ENCODE data around the gene SLC39A12. TPM values are rescaled to one million over a fixed set of nuclear protein-coding genes. Genes with fewer than 3 reads are reported as not detected.

Gene SLC39A12
- polyA plus RNA-seq, 1 donor (not counting 4 experiments of a cell fraction or from before 2014, with no cell fraction given): 0.07 TPM

GRCh38 chr10:17914169-17915045 is 37.3 kb upstream of the SLC39A12 start:
- FAIRE-seq (no peak), DNase-seq (ENCODE audit: low read depth, low spot score) (no peak)
- TF ChIP-seq EZH2 (IDR thresholded peaks at IDR 0.05; ENCODE audit: low read length): no peak
- no peak overlapping the region for H3K4me3 ChIP-seq (ENCODE audit: control insufficient read depth in 2 of 3, extremely low read depth in 1 of 3, insufficient read depth in 2 of 3, low read depth in 1 of 3, low read length in 3 of 3)
- no peaks in the 10 kb centered on the region for H3K9me3 ChIP-seq (ENCODE audit: control insufficient read depth, low read depth, low read length)
- dilution Hi-C loops (cut with MboI; ENCODE audit: extremely low pct_ligation_motif_present, low sequenced_read_pairs): no loop called here
- no peak overlapping the region for H3K9ac ChIP-seq (ENCODE audit: control insufficient read depth, extremely low read depth, insufficient read depth, low read length)
- H3K27ac ChIP-seq (ENCODE audit: control insufficient read depth, insufficient read depth, low read length): no peak overlapping the region
- H3K79me2 ChIP-seq (ENCODE audit: control insufficient read depth, insufficient read depth, low read length): no peaks in the 10 kb centered on the region
- H3K4me2 ChIP-seq (ENCODE audit: control insufficient read depth, extremely low read depth, insufficient read depth, low read depth, low read length): no peak overlapping the region
- no peaks in the 10 kb centered on the region for H3K27me3 ChIP-seq (ENCODE audit: control insufficient read depth, extremely low read depth, insufficient read depth, low read length)
- H3K4me1 ChIP-seq (ENCODE audit: control insufficient read depth, extremely low read depth, insufficient read depth, low read length): no peaks in the 10 kb centered on the region
- no peaks in the 10 kb centered on the region for H3K9me1 ChIP-seq (ENCODE audit: control insufficient read depth, extremely low read depth, insufficient read depth, low read length)
- no peaks in the 10 kb centered on the region for H3K36me3 ChIP-seq (ENCODE audit: control insufficient read depth in 2 of 2, extremely low read depth in 1 of 2, insufficient read depth in 2 of 2, low read length in 2 of 2)
- no peak overlapping the region for H2AFZ ChIP-seq (ENCODE audit: control insufficient read depth, low read length)
- H4K20me1 ChIP-seq (ENCODE audit: control insufficient read depth, extremely low read depth, insufficient read depth, low read length): no peaks in the 10 kb centered on the region

DNA sequence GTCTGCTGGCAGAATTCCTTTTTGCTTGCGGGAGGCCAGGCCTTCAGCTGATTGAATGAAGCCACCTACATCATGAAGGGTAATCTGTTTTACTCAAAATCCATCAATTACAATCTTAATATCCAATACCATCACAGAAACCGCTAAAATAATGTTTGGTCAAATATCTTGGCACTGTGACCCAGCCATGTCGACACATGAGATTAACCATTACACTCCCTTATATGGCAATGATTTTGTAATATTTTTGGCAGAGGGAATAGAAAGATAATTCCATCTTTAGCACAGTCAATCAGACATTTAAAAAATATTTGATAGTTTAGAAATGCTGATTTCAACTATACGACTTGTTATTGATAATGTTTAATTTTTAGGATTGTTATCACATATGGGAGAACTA is 36.5 kb upstream of the SLC39A12 start:
- no peaks in the 10 kb centered on the region for H3K36me3 ChIP-seq (ENCODE audit: control insufficient read depth in 2 of 2, extremely low read depth in 1 of 2, insufficient read depth in 2 of 2, low read length in 2 of 2)
- H3K9ac ChIP-seq (ENCODE audit: control insufficient read depth, extremely low read depth, insufficient read depth, low read length): no peak overlapping the region
- H3K9me1 ChIP-seq (ENCODE audit: control insufficient read depth, extremely low read depth, insufficient read depth, low read length): no peaks in the 10 kb centered on the region
- no peaks in the 10 kb centered on the region for H3K4me1 ChIP-seq (ENCODE audit: control insufficient read depth, extremely low read depth, insufficient read depth, low read length)
- no peak overlapping the region for H2AFZ ChIP-seq (ENCODE audit: control insufficient read depth, low read length)
- no peaks in the 10 kb centered on the region for H3K27me3 ChIP-seq (ENCODE audit: control insufficient read depth, extremely low read depth, insufficient read depth, low read length)
- H3K79me2 ChIP-seq (ENCODE audit: control insufficient read depth, insufficient read depth, low read length): no peaks in the 10 kb centered on the region
- no peak overlapping the region for H3K4me3 ChIP-seq (ENCODE audit: control insufficient read depth in 2 of 3, extremely low read depth in 1 of 3, insufficient read depth in 2 of 3, low read depth in 1 of 3, low read length in 3 of 3)
- no peak overlapping the region for H3K27ac ChIP-seq (ENCODE audit: control insufficient read depth, insufficient read depth, low read length)
- FAIRE-seq (no peak), DNase-seq (ENCODE audit: low read depth, low spot score) (no peak)
- H4K20me1 ChIP-seq (ENCODE audit: control insufficient read depth, extremely low read depth, insufficient read depth, low read length): no peaks in the 10 kb centered on the region
- dilution Hi-C loops (cut with MboI; ENCODE audit: extremely low pct_ligation_motif_present, low sequenced_read_pairs): no loop called here
- no peak overlapping the region for H3K4me2 ChIP-seq (ENCODE audit: control insufficient read depth, extremely low read depth, insufficient read depth, low read depth, low read length)
- no peaks in the 10 kb centered on the region for H3K9me3 ChIP-seq (ENCODE audit: control insufficient read depth, low read depth, low read length)
- TF ChIP-seq, protein P1, sequence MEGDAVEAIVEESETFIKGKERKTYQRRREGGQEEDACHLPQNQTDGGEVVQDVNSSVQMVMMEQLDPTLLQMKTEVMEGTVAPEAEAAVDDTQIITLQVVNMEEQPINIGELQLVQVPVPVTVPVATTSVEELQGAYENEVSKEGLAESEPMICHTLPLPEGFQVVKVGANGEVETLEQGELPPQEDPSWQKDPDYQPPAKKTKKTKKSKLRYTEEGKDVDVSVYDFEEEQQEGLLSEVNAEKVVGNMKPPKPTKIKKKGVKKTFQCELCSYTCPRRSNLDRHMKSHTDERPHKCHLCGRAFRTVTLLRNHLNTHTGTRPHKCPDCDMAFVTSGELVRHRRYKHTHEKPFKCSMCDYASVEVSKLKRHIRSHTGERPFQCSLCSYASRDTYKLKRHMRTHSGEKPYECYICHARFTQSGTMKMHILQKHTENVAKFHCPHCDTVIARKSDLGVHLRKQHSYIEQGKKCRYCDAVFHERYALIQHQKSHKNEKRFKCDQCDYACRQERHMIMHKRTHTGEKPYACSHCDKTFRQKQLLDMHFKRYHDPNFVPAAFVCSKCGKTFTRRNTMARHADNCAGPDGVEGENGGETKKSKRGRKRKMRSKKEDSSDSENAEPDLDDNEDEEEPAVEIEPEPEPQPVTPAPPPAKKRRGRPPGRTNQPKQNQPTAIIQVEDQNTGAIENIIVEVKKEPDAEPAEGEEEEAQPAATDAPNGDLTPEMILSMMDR (optimal IDR thresholded peaks at IDR 0.05 in 1 of 3, IDR thresholded peaks at IDR 0.05 in 1 of 3, conservative IDR thresholded peaks at IDR 0.05 in 1 of 3; ENCODE audit: extremely low read depth in 1 of 3, insufficient read depth in 2 of 3, low read length in 3 of 3): no peak
- TF ChIP-seq EZH2 (IDR thresholded peaks at IDR 0.05; ENCODE audit: low read length): no peak

Data from keratinocyte (primary cell).